ENCODE measurements around the gene HYCC1.

- TF ChIP-seq PBX3 (IDR thresholded peaks at IDR 0.05) (no peak), RFX5 (IDR thresholded peaks at IDR 0.05) (no peak), NPAS2 (CRISPR knock-in tag; IDR thresholded peaks at IDR 0.05; ENCODE audit: borderline replicate concordance) (no peak), CTCF (IDR thresholded peaks at IDR 0.05) (no peak)
These were observed 13.2 kb downstream of the HYCC1 start for GRCh38 chr7:23000597-23001360.

Measured in A549 (cell line).